HG03103 (cell line): ENCODE results near the gene NKAIN1.

Source experiments
- ATAC-seq: cut with Tn5 transposase; IDR thresholded peaks from one replicate; pipeline ENCODE4 v1.9.1; 2021; ENCODE audit warnings: low read depth; ENCODE audit not compliant: unreplicated experiment

The NKAIN1 gene

GRCh38 chr1:31234870-31235269, 4.8 kb downstream of the NKAIN1 start:
- ATAC-seq: no peak

- no peak for ATAC-seq
Observed at GRCh38 chr1:31234123-31234708, 5.5 kb downstream of the NKAIN1 start.

GRCh38 chr1:31232689-31233088, 7.0 kb downstream of the NKAIN1 start:
- ATAC-seq: no peak

GRCh38 chr1:31231802-31232201, 7.9 kb downstream of the NKAIN1 start:
- no peak for ATAC-seq

GRCh38 chr1:31230378-31230777, 9.3 kb downstream of the NKAIN1 start:
- ATAC-seq: no peak

GRCh38 chr1:31228986-31229385, 10.7 kb downstream of the NKAIN1 start:
- no peak for ATAC-seq

GRCh38 chr1:31227891-31228568, 11.7 kb downstream of the NKAIN1 start:
- no peak for ATAC-seq

GRCh38 chr1:31224068-31224467, 15.6 kb downstream of the NKAIN1 start:
- no peak for ATAC-seq

- ATAC-seq: no peak
Observed at GRCh38 chr1:31222176-31222575, 17.5 kb downstream of the NKAIN1 start.

- no peak for ATAC-seq
Observed at GRCh38 chr1:31221072-31221471, 18.6 kb downstream of the NKAIN1 start.

GRCh38 chr1:31219489-31219888, 20.2 kb downstream of the NKAIN1 start:
- ATAC-seq: no peak

- no peak for ATAC-seq
Observed at GRCh38 chr1:31218705-31219104, 21.0 kb downstream of the NKAIN1 start.

- no peak for ATAC-seq
Observed at GRCh38 chr1:31216016-31216415, 23.7 kb downstream of the NKAIN1 start.

- ATAC-seq: no peak
Observed at GRCh38 chr1:31215065-31215570, 24.6 kb downstream of the NKAIN1 start.

GRCh38 chr1:31214316-31215064, 25.2 kb downstream of the NKAIN1 start:
- ATAC-seq: no peak

- no peak for ATAC-seq
Observed at GRCh38 chr1:31208361-31208945, 31.2 kb downstream of the NKAIN1 start.

GRCh38 chr1:31207569-31207968, 32.1 kb downstream of the NKAIN1 start:
- ATAC-seq: no peak

GRCh38 chr1:31207046-31207445, 32.6 kb downstream of the NKAIN1 start:
- ATAC-seq: no peak

GRCh38 chr1:31203215-31203614, 36.5 kb downstream of the NKAIN1 start:
- ATAC-seq: no peak

- no peak for ATAC-seq
Observed at GRCh38 chr1:31201931-31202360, 37.7 kb downstream of the NKAIN1 start.

GRCh38 chr1:31199949-31200348, 39.7 kb downstream of the NKAIN1 start:
- ATAC-seq: no peak
